GM18870 (cell line): ENCODE measurements around the gene PSAT1.
"Not testable (repeated sequence)": the region's sequence is repeated elsewhere in the genome, so short reads cannot be mapped to it uniquely, and the experiment has no call there.

Source experiments
- ATAC-seq: cut with Tn5 transposase; IDR thresholded peaks from one replicate; pipeline ENCODE4 v1.9.1; 2021; ENCODE audit warnings: moderate library complexity; ENCODE audit not compliant: unreplicated experiment

PSAT1 gene

GRCh38 chr9:78296893-78297671, at the start of gene PSAT1:
Gene PSAT1 (plus strand): TSS chr9:78297125. CDS start chr9:78297211, 86 bp downstream.
- ATAC-seq, result peak; percentile 95

- ATAC-seq, result no peak
These were observed 48.3 kb upstream of the PSAT1 start for GRCh38 chr9:78248635-78249034.

- no peak for ATAC-seq
These were observed 47.4 kb upstream of the PSAT1 start for GRCh38 chr9:78249542-78249941.

GRCh38 chr9:78252616-78253015, 44.3 kb upstream of the PSAT1 start:
- ATAC-seq, result no peak

GRCh38 chr9:78253285-78253684, 43.6 kb upstream of the PSAT1 start:
- ATAC-seq, result no peak

- ATAC-seq, result no peak
These were observed 35.4 kb upstream of the PSAT1 start for GRCh38 chr9:78261403-78262001.

- ATAC-seq, result no peak
These were observed 34.3 kb upstream of the PSAT1 start for GRCh38 chr9:78262655-78263054.

- no peak for ATAC-seq
These were observed 29.0 kb upstream of the PSAT1 start for GRCh38 chr9:78267889-78268288.

GRCh38 chr9:78269784-78270183, 27.1 kb upstream of the PSAT1 start:
- no peak for ATAC-seq

GRCh38 chr9:78272307-78272706, 24.6 kb upstream of the PSAT1 start:
- no peak for ATAC-seq

- no peak for ATAC-seq
These were observed 23.2 kb upstream of the PSAT1 start for GRCh38 chr9:78273761-78274160.

- ATAC-seq, result no peak
These were observed 18.6 kb upstream of the PSAT1 start for GRCh38 chr9:78278177-78278777.

- no peak for ATAC-seq
These were observed 18.1 kb upstream of the PSAT1 start for GRCh38 chr9:78278801-78279200.

- ATAC-seq, result no peak
These were observed 15.8 kb upstream of the PSAT1 start for GRCh38 chr9:78280982-78281668.

- ATAC-seq, result not testable (repeated sequence)
These were observed 12.7 kb upstream of the PSAT1 start for GRCh38 chr9:78284181-78284580.

GRCh38 chr9:78286125-78286524, 10.8 kb upstream of the PSAT1 start:
- no peak for ATAC-seq

- ATAC-seq, result no peak
These were observed 10.0 kb upstream of the PSAT1 start for GRCh38 chr9:78286946-78287388.

GRCh38 chr9:78288214-78288892, 8.6 kb upstream of the PSAT1 start:
- no peak for ATAC-seq

- no peak for ATAC-seq
These were observed 7.5 kb upstream of the PSAT1 start for GRCh38 chr9:78289474-78289873.

GRCh38 chr9:78291240-78291925, 5.5 kb upstream of the PSAT1 start:
- no peak for ATAC-seq
